GM06990 (cell line): ENCODE data around the gene GRIP1.

Experiments used
- DNase-seq: peaks from one replicate; pipeline ENCODE4 v3.0.0-alpha.2; 2011; ENCODE audit not compliant: insufficient read length; ENCODE audit errors: extremely low read depth
- H3K27me3 ChIP-seq: replicated peaks from 2 replicates; pipeline ENCODE4 v1.6.0; 2011; ENCODE audit warnings: low read length; ENCODE audit not compliant: control insufficient read depth, insufficient read depth
- H3K36me3 ChIP-seq: 2 replicates; pipeline ENCODE4 v1.5.1; 2011; ENCODE audit warnings: low read length; ENCODE audit not compliant: control insufficient read depth, insufficient read depth
- H3K4me3 ChIP-seq: replicated peaks from 2 replicates; pipeline ENCODE4 v1.5.1; 2011; ENCODE audit warnings: low read depth, mild to moderate bottlenecking, control low read depth, low read length
- TF ChIP-seq, protein P1 (sequence below): IDR thresholded peaks from 2 replicates; pipeline ENCODE4 v1.5.1; 2011; ENCODE audit warnings: low read length, control low read depth, mild to moderate bottlenecking, inconsistent platforms; ENCODE audit not compliant: insufficient read depth, poor library complexity, severe bottlenecking

GRIP1 gene

DNA sequence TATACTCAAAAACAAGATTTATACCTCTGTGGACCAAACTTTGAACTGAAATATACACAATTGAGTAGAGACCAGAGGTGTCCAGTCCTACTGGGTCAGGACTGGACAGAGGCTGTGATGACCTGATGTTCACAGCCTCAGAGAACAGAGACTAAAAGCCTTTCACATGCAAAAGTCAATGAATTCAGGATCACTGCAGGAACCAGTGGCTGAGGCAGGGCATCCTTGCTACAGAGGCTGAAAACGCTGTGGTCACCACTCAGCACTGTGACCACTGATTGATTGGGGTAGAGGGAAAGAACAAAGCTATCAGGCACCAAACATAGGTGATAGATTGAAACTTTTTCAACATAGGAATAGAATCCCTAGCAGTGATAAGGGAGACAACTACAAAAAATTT is 25.1 kb downstream of the GRIP1 start:
- Histone ChIP-seq H3K27me3 (no peaks in the 10 kb centered on the region; the same call in 1 of the 2 replicates), H3K36me3 (no peaks in the 10 kb centered on the region), H3K4me3 (no peak overlapping the region)
- no peak for DNase-seq
- TF ChIP-seq, protein P1, sequence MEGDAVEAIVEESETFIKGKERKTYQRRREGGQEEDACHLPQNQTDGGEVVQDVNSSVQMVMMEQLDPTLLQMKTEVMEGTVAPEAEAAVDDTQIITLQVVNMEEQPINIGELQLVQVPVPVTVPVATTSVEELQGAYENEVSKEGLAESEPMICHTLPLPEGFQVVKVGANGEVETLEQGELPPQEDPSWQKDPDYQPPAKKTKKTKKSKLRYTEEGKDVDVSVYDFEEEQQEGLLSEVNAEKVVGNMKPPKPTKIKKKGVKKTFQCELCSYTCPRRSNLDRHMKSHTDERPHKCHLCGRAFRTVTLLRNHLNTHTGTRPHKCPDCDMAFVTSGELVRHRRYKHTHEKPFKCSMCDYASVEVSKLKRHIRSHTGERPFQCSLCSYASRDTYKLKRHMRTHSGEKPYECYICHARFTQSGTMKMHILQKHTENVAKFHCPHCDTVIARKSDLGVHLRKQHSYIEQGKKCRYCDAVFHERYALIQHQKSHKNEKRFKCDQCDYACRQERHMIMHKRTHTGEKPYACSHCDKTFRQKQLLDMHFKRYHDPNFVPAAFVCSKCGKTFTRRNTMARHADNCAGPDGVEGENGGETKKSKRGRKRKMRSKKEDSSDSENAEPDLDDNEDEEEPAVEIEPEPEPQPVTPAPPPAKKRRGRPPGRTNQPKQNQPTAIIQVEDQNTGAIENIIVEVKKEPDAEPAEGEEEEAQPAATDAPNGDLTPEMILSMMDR: no peak

DNA sequence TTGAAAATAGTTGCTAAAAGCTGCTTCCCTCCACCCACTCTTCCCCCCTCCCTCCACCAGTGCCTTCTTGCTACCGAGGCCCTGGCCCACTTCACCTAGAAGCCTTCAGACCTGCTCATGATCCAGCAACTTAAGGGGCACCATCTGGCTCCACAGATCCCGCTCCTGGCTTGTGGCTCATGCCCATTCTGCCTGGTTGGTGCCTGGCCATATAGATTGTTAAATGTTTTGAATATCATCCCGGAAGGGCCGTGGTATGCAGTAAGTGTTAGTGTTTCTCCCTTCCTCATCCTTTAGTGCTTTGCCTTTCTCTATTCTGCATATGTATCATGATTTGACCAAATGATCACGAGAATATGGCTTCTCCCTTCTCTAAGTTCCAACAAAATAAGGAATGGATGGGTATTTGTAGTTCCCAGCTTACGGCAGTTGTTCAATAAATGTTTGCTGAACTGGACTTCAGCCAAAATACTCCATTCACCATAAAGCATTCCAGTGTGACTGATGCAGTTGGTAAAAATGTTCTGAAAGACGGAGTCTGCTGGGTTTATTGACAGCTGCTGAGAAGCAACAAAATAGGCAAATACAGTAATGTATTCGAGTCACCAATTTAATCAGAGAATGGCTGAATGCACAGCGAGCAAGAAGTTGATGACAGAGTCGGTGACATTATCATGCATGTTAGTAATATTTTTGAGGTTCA is 30.7 kb downstream of the GRIP1 start:
- no peaks in the 10 kb centered on the region for H3K27me3 ChIP-seq
- TF ChIP-seq, protein P1: no peak
- no peak for DNase-seq
- no peaks in the 10 kb centered on the region for H3K36me3 ChIP-seq
- H3K4me3 ChIP-seq: no peak overlapping the region

DNA sequence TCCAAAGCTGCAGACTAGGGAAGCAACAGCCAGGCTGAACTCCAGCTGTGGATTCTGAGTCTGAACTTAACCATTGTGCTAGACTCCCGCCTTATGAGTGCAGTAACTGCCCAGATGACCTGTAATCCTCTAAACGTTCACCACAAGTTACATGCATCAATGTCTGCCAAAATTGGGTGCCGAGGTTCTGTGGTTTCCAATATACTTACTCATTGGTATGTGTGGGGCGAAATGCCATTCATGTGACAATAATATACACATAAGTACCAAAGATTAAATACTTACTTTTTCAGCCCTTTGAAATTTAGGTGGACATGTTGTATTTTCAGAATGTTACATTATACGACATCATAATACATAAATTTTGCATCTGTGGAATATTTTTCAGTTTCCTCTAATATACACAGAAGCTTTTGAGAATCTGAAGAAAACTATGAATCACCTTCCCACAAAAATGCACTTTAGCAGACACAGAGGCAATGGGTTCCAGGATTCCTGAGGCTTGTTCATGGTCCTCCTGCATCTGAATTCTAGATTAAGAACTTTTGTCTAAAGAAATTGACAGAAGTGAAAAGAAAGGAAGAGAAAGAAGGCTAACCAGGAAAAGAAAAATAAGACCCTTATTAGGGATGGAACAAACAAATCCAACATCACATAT is 31.7 kb downstream of the GRIP1 start:
- TF ChIP-seq, protein P1: no peak
- Histone ChIP-seq H3K27me3 (no peaks in the 10 kb centered on the region), H3K36me3 (no peaks in the 10 kb centered on the region), H3K4me3 (no peak overlapping the region)
- no peak for DNase-seq

DNA sequence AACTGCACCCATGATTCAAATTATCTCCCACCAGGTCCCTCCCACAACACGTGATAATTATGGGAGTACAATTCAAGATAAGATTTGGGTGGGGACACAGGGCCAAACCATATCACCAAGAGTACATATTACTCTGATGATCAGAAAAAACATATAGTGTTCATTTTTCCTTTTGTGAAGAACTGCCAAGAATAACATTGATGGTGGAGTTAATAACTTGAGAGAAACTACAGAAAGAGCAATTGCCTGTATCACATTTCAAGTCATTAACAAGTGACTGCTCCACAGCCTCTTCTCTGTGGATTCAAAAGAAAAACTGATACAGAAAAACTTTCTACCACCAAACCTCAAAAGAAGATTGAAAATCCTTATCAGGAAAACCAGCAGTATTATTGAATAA is 34.7 kb downstream of the GRIP1 start:
- Histone ChIP-seq H3K4me3 (no peak overlapping the region), H3K36me3 (no peaks in the 10 kb centered on the region), H3K27me3 (no peaks in the 10 kb centered on the region)
- TF ChIP-seq, protein P1: no peak
- no peak for DNase-seq

DNA sequence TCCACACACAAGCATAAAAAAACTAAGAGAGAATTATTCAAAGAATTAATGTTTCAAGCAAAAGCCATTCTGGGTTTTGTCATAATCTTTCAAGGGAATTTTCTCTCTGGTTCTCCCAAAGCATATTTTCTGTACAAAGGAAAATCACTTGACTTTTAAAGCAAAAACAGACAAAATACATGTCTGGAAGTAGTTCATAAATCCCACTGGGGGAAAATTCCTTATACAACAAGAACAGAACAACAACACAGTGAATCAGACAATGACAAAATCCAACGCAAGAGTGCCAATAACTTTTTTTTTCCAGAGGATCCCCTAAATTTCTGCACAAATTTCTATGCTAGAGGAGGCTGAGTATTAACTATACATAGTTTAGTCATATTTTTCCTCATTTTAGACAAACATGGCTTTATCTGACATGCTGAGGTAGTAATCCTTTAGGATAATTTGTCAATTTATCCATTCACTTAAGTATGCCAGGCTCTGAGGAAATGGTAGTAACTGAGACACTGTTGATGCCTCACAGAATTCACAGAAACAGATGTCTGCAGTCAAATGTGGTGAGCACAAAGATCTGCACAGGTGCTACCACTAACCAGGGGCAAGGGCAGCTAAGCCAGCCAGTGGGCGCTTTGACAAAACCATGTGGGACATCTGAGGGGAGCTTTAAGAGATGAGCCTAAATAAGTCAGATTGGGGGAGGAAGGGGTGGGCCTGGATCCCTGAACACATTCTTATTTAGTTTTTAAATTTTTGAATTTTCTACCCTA is 38.0 kb downstream of the GRIP1 start:
- Histone ChIP-seq H3K36me3 (no peaks in the 10 kb centered on the region), H3K4me3 (no peak overlapping the region), H3K27me3 (no peaks in the 10 kb centered on the region)
- TF ChIP-seq, protein P1: no peak
- no peak for DNase-seq
